Measurements from ENCODE around the gene HLTF. TPM values are rescaled to one million over a fixed set of nuclear protein-coding genes. Genes with fewer than 3 reads are reported as not detected.

HLTF gene
- total RNA-seq = 39.8 and 42.8 TPM in 2 replicates
- long read RNA-seq, full-length matches to known transcripts = 40 of 124 reads
- long read RNA-seq, partial matches to known transcripts = 65 of 124 reads
- long read RNA-seq, other reads (novel, unspliced or antisense) = 19 of 124 reads

DNA sequence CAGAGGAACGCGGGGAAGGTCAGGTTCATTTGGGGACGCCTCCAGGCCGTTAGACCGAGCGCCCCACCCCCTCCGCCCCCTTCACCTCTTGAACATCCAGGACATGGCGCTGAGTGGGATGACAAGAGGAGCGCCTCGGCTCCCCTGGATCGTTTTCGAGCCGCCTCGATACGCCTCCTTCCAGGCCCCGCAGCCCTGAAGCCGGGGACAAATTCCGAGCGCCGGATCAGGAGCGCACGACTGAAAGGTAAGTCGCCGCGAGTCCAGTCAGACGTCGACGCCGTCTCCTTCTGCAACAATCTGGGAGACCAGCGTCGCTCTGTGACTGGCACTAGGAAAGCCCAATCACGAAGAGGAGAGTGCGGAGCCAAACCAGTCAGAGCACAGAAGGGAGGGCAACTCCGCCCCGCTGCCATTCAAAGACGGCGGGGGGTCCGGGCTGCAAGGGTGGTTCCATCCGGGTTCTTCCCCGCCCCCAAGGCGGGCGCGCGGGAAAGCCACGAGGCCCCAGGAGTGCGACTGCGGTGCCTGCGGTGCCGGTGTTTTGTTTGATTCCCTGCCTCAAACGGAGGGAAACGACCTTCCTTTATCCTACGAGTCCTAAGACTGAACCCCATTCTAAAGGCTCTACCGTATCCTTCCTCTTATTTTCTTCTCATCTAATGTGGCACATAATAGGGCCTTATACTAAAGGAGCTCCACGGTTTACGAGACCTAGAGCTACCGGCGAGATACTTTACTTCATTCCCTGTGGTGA, at the start of gene HLTF:
Gene HLTF, minus strand, starts transcription at position 302 of the 757 bp plus-strand sequence. Its CDS starts 197 bp downstream, at position 105.
- peaks cover 16% of the 10 kb centered on the region for H3K36me3 Mint-ChIP-seq (ENCODE audit: insufficient read depth)
- peak within 1 kb of the TSS; percentile 97 for H3K4me3 Mint-ChIP-seq (ENCODE audit: low read depth)
- peaks cover 8% of the 10 kb centered on the region for H3K4me1 Mint-ChIP-seq (ENCODE audit: low read depth)
- peaks cover 4% of the 10 kb centered on the region for H3K9me3 Mint-ChIP-seq (ENCODE audit: low read depth)
- peak within 1 kb of the TSS; percentile 97 for H3K27ac Mint-ChIP-seq
- H3K27me3 Mint-ChIP-seq = no peaks in the 10 kb centered on the region
- DNase-seq (ENCODE audit: low spot score, unreplicated experiment) = peak; percentile 88
- TF ChIP-seq, protein P1, sequence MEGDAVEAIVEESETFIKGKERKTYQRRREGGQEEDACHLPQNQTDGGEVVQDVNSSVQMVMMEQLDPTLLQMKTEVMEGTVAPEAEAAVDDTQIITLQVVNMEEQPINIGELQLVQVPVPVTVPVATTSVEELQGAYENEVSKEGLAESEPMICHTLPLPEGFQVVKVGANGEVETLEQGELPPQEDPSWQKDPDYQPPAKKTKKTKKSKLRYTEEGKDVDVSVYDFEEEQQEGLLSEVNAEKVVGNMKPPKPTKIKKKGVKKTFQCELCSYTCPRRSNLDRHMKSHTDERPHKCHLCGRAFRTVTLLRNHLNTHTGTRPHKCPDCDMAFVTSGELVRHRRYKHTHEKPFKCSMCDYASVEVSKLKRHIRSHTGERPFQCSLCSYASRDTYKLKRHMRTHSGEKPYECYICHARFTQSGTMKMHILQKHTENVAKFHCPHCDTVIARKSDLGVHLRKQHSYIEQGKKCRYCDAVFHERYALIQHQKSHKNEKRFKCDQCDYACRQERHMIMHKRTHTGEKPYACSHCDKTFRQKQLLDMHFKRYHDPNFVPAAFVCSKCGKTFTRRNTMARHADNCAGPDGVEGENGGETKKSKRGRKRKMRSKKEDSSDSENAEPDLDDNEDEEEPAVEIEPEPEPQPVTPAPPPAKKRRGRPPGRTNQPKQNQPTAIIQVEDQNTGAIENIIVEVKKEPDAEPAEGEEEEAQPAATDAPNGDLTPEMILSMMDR (IDR thresholded peaks at IDR 0.05; ENCODE audit: unreplicated experiment) = no peak

- no peaks in the 10 kb centered on the region for H3K9me3 Mint-ChIP-seq (ENCODE audit: low read depth)
- peaks cover 13% of the 10 kb centered on the region for H3K4me1 Mint-ChIP-seq (ENCODE audit: low read depth)
- TF ChIP-seq, protein P1 (IDR thresholded peaks at IDR 0.05; ENCODE audit: unreplicated experiment) = no peak
- no peak overlapping the region for H3K4me3 Mint-ChIP-seq (ENCODE audit: low read depth)
- no peaks in the 10 kb centered on the region for H3K27me3 Mint-ChIP-seq
- H3K36me3 Mint-ChIP-seq (ENCODE audit: insufficient read depth) = peaks cover 3% of the 10 kb centered on the region
- no peak overlapping the region for H3K27ac Mint-ChIP-seq
- no peak for DNase-seq (ENCODE audit: low spot score, unreplicated experiment)
Observed at GRCh38 chr3:149134575-149134974, 48.2 kb upstream of the HLTF start.

GRCh38 chr3:149131589-149131988, 45.3 kb upstream of the HLTF start:
- Mint-ChIP-seq H3K27ac (no peak overlapping the region), H3K36me3 (ENCODE audit: insufficient read depth) (peaks cover 3% of the 10 kb centered on the region), H3K4me1 (ENCODE audit: low read depth) (peaks cover 21% of the 10 kb centered on the region), H3K4me3 (ENCODE audit: low read depth) (peak overlapping the region; percentile 89), H3K9me3 (ENCODE audit: low read depth) (no peaks in the 10 kb centered on the region), H3K27me3 (no peaks in the 10 kb centered on the region)
- TF ChIP-seq, protein P1 (IDR thresholded peaks at IDR 0.05; ENCODE audit: unreplicated experiment) = no peak
- DNase-seq (ENCODE audit: low spot score, unreplicated experiment) = no peak

DNA sequence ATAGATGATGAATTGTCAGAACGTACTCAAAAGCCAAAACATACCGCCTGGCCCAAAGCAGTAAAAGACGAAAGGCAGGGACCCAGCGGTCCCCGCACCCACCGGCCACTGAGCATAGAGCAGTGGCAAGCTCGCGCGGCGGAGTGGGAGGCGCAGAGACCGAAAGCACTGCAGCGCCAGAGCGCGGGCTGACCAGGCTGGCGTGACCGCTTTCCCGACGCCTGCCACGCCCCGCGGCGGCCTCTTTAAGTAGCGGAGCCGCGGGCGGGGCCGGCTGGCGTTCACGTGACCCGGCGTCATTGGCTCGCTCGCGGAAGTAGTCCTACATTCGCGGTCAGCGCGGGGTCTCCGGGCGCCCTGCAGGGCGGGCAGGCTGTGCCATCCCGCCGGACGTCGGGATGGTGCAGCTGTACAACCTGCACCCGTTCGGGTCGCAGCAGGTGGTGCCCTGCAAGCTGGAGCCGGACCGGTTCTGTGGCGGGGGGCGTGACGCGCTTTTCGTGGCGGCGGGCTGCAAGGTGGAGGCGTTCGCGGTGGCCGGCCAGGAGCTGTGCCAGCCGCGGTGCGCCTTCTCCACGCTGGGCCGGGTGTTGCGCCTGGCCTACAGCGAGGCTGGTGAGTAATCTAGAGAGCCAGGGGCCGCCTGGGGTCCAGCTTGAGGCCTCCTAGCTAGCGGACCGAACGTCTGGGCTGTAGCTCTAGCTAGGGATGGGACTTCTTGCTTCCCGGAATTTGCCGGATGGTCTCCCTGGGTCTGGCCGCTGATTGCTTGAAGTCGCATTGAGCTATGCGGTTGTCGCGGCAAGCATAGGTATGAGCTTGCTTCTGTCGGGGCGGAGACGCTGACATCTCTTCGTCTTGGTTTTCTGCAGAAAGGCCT, 43.2 kb upstream of the HLTF start, which contains the start of gene HPS3:
Gene HPS3, plus strand, starts transcription at position 313 of the 880 bp plus-strand sequence. Its CDS starts 86 bp downstream, at position 399.
- TF ChIP-seq, protein P1 (IDR thresholded peaks at IDR 0.05; ENCODE audit: unreplicated experiment) = peak; percentile 8
- Mint-ChIP-seq H3K9me3 (ENCODE audit: low read depth) (no peaks in the 10 kb centered on the region), H3K27ac (peak within 1 kb of the TSS; percentile 87), H3K4me1 (ENCODE audit: low read depth) (peaks cover 21% of the 10 kb centered on the region), H3K36me3 (ENCODE audit: insufficient read depth) (peaks cover 5% of the 10 kb centered on the region), H3K27me3 (peaks cover 5% of the 10 kb centered on the region), H3K4me3 (ENCODE audit: low read depth) (peak within 1 kb of the TSS; percentile 89)
- peak; percentile 76 for DNase-seq (ENCODE audit: low spot score, unreplicated experiment)

DNA sequence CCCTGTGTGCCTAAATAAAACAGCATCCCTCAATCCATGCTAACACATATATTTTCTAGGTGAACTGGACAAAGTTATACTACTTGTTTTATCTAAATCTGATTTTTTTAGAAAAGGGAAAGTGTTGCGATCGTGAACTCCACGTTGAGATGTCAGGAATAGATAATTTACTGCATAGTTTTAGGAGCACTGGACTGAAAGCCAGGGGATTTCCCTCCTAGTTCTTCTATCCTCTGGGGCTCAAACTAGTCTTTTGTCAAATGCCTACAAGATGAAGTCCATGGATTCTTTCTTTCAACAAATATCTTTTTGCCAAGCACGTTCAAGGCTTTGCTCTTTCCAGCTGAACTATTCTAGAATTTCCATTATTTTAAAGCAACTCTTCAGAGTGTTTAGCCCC, 42.5 kb upstream of the HLTF start:
- Mint-ChIP-seq H3K4me3 (ENCODE audit: low read depth) (peak overlapping the region; percentile 89), H3K36me3 (ENCODE audit: insufficient read depth) (peaks cover 5% of the 10 kb centered on the region), H3K27me3 (peaks cover 5% of the 10 kb centered on the region), H3K9me3 (ENCODE audit: low read depth) (no peaks in the 10 kb centered on the region), H3K27ac (no peak overlapping the region), H3K4me1 (ENCODE audit: low read depth) (peaks cover 25% of the 10 kb centered on the region)
- DNase-seq (ENCODE audit: low spot score, unreplicated experiment) = no peak
- TF ChIP-seq, protein P1 (IDR thresholded peaks at IDR 0.05; ENCODE audit: unreplicated experiment) = no peak

All from progenitor cell of endocrine pancreas (in vitro differentiated cells).